Smooth muscle cell of the umbilical artery (primary cell): Measurements from ENCODE around the gene MYL2. TPM values are rescaled to one million over a fixed set of nuclear protein-coding genes. Genes with fewer than 3 reads are reported as not detected.

Experiments used
- total RNA-seq: library from RNA; depleted of rRNA; stranded (reverse); fragments of >200 nt; gene quantifications from 2 replicates; pipeline ENCODE4 v1.2.3, GENCODE V29; 2014

Gene MYL2, protein sequence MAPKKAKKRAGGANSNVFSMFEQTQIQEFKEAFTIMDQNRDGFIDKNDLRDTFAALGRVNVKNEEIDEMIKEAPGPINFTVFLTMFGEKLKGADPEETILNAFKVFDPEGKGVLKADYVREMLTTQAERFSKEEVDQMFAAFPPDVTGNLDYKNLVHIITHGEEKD
- not detected in 2 replicates for total RNA-seq

DNA sequence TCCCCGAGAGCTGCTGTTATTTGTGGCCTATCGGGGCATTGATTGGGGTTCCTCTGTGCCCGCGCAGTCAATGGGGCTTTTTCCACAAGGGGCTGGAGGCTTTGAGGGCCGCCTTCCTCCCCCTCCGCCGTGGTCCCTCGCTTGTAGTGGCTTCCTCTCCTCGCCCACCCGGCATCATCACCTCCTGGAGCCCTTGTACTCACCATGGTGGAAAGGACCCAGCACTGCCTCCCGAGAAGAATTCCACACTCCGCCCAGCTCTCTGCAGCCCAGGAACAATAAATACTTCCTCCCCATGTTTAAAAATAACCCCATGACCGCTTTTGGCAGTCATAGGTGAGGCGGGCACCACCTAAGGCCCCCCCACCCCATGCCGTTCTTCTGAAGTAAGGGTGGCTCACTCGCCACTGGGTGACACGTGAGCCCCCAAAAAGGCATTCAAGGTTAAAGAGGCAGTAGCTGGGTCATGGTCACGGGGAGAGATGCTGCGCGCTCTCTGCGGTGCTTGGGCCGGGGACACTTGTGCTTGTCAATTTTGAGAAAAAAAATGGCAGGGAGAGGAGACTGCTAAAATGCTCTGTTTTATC lies at the start of gene MYL2:
Gene MYL2, minus strand, starts transcription at position 256 of the 587 bp plus-strand sequence. Its CDS starts 50 bp downstream, at position 206.

Other genes starting within 250 kb of the MYL2 start
- gene HVCN1, start 231.5 kb downstream of the MYL2 start, total RNA-seq: 2.7 and 3.6 TPM in 2 replicates
- 72.2 and 93.4 TPM in 2 replicates for gene PPP1CC, start 177.7 kb downstream of the MYL2 start, total RNA-seq
- not detected in 2 replicates for gene CCDC63, start 73.6 kb downstream of the MYL2 start, total RNA-seq
- gene CUX2, start 113.6 kb upstream of the MYL2 start, total RNA-seq: not detected in 2 replicates